PC-3 (cell line): ENCODE measurements around the gene FAM222A.

Experiments
- EZH2 ChIP-seq: fragments of 300-600 bp; sonication (generic); IDR thresholded peaks from one replicate; pipeline ENCODE4 v1.6.1; 2017; ENCODE audit warnings: antibody characterized with exemption, mild to moderate bottlenecking, low read length; ENCODE audit not compliant: unreplicated experiment
- EZH2phosphoT487 ChIP-seq: fragments of 300-600 bp; sonication (generic); IDR thresholded peaks from 2 replicates; pipeline ENCODE4 v1.6.1; 2018; ENCODE audit warnings: mild to moderate bottlenecking, antibody characterized with exemption, low read length, borderline replicate concordance
- TF ChIP-seq, protein P1 (sequence below): fragments of 300-600 bp; sonication (generic); conservative IDR thresholded peaks from 2 replicates; pipeline ENCODE4 v1.5.1; 2017; ENCODE audit warnings: antibody characterized with exemption, low read depth, mild to moderate bottlenecking, low read length

- TF ChIP-seq EZH2 (no peak), EZH2phosphoT487 (no peak)
- TF ChIP-seq, protein P1, sequence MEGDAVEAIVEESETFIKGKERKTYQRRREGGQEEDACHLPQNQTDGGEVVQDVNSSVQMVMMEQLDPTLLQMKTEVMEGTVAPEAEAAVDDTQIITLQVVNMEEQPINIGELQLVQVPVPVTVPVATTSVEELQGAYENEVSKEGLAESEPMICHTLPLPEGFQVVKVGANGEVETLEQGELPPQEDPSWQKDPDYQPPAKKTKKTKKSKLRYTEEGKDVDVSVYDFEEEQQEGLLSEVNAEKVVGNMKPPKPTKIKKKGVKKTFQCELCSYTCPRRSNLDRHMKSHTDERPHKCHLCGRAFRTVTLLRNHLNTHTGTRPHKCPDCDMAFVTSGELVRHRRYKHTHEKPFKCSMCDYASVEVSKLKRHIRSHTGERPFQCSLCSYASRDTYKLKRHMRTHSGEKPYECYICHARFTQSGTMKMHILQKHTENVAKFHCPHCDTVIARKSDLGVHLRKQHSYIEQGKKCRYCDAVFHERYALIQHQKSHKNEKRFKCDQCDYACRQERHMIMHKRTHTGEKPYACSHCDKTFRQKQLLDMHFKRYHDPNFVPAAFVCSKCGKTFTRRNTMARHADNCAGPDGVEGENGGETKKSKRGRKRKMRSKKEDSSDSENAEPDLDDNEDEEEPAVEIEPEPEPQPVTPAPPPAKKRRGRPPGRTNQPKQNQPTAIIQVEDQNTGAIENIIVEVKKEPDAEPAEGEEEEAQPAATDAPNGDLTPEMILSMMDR, result no peak
Observed at GRCh38 chr12:109717390-109718357, 4.0 kb downstream of the FAM222A start.
